NCI-H2107 (cell line): ENCODE results near the gene ZBTB7A.

ENCODE experiments used
- DNase-seq: peaks from one replicate; lab custom pipeline; 2025; lab: John Stamatoyannopoulos, UW

The ZBTB7A gene

DNA sequence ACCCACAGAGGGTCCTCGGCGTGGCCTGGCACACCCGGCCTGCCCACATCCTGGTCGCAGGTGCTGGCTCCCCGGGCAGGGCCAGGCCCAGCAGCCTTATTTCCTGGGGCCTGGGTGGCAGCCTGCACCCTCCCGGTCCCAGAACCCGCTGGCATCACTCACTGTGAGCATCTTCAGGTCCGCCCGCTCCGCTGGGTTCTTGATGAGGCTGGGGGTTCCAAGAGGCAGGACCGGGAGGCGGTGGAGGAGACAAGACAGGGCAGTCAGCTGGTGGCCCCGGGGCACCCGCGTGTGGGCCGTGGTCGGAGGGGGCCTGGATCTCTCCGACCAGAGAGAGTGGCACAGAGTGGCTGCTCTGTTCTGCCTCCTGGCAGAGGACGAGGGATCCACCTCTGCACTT is 27.6 kb upstream of the ZBTB7A start:
- no peak for DNase-seq

DNA sequence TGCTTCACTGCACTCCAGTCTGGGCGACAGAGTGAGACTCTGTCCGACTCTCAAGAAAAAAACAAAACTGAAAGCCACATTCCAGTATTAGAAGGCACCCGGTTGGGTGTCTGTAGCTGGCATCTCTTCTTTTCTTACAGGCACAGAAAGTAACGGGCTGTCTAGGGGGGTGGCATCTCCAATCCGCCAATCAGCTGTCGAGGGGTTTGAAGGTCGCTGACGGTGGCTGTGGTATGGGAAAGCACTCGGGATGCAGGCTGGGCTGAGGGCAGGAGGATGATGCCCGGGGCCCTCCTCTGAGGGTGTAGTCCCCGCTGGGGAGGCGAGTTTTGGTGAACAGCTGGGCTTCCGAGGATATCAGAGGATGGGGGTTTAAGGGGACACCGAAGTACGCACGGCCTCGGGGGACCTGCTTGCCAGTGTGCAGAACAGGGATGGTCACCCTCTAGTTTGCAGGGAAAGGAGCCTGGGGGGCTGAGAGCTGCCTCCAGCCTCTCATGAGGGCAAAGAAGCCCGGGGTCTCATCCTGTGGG is 27.0 kb upstream of the ZBTB7A start:
- DNase-seq = no peak

DNA sequence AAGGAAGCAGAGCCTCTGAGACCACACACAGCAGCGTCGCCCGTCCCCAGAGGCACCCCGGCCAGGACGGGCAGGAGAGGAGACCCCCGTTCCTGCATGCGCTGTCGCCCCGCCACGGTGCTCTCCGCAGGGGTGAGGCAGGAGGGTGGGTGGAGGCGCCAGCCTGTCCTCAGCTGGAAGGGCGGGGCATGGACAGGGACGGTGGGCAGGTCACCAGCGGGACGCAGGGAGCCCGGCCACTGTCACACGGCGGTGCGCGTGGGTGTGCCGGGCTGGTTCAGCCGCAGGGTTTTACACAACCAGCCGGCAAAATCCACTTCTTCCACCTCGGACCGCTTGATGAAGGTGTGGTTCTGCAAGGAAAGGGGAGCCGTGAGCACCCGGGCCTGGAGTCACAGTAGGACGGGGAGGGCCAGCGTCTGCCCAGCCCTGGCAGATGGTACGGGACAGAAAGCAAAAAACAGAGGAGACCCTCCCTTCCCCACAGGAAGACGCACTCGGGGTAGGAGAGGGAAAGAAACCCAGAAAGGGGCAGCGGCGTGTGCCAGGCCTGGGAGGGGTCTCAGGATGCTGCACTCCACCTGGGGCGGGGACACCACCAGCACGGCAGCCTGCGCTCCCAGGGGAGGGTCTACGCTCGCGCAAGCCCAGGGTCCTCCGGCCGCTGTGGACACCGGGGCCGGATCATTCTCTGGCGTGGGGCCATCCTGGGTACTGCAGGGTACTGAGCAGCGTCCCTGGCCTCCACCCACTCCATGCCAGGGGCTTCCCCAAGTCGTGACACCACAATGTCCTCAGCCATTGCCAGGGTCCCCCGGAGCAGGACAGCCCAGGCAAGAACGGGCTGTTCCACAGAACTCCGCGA is 23.9 kb upstream of the ZBTB7A start:
- DNase-seq = no peak

DNA sequence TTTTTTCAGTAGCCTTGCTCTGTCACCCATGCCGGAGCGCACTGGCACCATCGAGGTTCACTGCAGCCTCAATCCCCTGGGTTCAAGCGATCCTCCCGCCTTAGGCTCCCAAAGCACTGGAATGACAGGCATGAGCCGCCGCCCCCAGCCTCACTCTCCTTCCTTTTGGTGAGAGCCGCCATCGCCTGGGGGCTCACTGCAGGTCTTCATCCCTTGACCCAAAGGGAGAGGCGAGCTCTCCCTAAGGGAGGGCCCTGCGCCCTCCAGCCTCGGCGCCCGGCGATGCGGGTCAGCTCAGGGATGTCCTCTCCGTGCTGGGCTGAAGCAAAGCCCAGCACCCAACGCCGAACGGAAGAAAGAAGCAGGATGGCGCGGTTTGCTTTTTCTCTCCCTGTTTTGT is 23.2 kb upstream of the ZBTB7A start:
- no peak for DNase-seq

DNA sequence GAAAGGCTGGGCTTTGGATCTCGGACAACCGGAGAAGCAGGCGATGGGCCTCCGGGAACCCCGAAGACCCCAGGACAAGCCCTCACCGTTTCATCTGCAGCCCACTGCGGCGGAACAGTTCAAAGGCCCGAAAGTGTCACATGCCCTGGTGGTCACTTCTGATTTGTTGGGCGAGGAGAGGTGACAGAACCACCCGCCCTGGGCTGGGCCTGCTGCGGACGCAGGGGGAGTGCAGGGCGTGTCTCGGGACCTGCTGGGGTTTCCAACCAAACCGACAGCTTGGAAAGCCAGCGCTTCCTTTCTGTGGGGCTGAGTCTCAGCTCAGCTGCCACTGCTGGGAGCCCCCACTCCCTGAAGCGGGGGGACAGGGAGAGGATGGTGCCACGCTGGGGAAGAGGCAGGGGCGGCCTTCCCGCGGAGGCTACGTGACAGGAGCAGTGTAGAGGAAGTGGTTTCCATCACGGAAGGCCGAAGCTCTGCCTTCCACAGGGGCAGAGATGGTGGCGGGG is 22.8 kb upstream of the ZBTB7A start:
- no peak for DNase-seq

DNA sequence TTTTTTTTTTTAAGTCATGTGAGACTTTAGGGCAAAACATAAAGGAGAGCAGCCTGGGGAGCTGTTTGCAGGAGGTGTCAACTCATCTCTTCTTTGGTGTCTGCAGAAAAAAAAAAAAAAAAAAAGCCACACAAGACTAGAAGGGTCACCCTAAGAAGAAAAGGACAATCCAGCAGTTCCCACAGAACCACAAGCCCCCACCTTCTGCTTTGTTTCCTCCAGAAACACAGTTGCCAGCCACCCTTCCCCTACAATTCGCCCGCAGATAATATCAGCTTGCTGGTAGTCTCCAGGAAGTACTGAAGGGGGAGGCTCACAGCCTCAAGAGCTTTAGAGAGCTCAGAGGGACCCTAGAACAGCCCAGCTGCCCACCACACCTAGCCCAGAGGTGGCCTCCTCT is 22.3 kb upstream of the ZBTB7A start:
- no peak for DNase-seq

DNA sequence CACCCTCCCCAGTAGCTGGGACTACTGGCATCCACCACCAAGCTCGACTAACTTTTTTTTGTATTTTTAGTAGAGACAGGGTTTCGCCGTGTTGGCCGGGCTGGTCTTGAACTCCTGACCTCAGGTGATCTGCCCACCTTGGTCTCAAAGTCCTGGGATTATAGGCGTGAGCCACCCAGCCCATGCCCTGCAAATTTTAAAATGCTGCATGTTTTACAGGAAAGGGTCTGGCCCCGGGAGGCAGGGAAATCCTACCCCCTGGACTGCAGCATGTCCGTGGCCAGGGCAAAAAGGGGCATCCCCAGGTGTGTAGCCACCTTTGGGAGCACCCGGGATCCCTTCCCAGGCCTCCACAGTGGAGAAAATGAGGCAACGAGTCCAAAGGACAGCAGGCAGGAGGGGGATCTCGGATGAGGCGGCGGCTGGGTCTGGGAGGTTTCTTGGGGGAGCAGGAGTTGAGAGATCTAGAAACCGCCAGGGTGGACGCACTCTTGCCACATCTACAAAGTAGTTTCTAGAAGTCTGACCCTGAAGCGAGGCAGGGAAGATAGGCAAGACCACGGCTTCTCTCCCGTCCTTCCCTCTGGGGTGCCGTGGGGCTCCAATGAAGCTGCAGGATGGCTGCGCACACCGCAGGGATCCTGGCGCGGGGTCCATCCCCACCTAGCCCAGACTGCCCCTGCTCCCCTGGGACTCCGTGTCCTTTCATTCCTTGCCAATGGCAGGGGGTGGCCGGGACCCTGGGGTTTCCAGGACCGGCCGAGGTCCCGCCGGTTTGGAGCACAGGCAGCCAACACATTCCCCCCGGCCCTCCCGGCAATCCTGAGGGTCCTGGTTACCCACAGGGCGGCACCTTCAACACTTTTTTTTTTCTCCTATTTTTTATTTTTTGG is 21.3 kb upstream of the ZBTB7A start:
- DNase-seq = no peak

DNA sequence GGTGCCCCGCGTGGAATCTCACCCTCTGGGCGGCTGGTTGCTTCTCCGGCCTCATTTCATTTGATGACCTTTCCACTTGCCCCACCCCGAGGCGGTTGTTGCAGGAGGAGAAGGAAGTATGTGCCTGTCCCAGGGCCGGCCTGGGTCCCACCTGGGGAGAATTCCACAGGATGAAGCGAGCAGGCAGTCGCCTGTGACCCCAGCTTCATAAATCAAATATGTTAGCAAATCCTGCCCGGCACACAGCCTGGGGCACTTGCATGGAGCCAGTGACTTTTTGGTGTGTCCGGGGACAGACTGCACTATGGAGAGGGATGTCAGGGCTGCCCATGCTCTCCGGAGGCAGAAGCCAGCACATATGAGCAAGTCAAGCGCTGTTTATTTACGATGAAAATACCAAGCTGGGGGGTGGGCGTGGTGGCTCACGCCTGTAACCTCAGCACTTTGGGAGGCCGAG is 19.7 kb upstream of the ZBTB7A start:
- DNase-seq = no peak

DNA sequence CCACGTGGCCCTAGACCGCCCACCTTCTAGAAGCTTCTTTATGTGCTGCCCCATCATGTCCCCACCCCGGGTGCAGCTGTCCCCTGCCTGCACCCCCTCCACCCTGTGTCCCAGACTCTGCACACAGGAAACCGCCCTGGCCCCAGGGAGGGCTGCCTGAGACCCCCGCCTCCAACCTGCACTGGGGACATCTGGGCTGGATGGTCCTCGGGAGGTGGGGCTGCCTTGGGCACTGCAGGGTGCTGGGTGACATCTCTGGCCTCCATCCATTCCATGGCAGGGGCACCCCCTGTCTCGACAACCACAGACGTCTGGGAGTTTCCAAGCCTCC is 17.8 kb upstream of the ZBTB7A start:
- DNase-seq = no peak

DNA sequence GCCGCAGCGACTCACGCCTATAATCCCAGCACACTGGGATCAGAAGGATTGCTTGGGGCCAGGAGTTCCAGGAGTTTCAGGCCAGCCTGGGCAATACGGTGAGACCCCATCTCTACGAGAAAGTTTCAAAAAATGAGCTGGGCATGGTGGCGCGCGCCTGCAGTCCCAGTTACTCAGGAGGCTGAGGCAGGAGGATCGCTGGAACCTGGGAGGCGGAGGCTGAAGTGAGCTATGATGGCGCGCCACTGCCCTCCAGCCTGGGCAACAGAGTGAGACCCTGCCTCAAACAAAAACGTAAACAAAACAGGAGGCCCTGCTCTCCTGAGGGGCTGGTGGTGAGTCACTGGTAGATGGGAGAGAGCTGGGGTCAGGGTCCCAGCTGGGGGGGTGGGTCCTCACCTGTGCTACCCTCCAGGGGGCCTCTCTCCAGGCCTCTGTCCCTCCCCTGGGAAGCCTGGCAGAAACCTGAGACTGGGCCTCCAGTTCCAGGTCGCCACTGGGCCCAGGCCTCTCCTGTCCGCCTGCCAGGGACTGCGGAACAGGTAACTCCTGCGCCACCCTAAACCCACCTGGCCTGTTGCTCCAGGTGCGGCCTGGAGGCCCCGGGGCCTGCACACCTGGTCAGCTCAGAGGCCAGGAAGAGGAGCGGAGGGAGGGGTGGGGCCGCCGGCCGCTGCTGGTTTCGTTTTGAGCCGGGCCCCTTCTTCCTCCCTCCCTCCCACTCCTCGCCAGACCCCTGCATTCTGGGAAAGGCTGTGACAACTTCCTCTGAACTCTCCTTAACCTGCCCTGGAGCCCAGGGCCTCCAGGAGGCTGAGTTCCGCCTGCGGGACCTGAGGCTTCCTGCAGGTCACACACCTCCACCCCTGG is 17.2 kb upstream of the ZBTB7A start:
- no peak for DNase-seq

DNA sequence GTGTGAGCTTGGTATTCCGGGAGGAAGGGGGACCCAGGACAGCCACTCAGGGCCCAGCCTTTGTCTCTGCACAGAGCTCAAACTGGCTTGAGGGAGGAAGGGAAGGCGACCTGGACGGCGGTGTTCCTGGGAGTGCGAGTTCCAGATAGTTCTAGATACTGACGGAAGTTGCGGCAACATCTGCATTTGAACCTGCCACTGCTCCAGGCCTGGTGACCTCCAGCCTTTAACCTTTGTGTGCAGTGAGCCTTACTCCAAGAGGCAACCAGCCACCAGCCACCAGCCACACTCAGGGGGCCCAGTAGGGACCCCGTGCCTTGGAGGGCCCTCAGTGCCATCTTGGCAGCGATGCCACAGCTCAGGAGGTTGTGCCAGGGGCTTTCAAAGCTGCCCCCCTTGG is 15.5 kb upstream of the ZBTB7A start:
- DNase-seq = no peak

DNA sequence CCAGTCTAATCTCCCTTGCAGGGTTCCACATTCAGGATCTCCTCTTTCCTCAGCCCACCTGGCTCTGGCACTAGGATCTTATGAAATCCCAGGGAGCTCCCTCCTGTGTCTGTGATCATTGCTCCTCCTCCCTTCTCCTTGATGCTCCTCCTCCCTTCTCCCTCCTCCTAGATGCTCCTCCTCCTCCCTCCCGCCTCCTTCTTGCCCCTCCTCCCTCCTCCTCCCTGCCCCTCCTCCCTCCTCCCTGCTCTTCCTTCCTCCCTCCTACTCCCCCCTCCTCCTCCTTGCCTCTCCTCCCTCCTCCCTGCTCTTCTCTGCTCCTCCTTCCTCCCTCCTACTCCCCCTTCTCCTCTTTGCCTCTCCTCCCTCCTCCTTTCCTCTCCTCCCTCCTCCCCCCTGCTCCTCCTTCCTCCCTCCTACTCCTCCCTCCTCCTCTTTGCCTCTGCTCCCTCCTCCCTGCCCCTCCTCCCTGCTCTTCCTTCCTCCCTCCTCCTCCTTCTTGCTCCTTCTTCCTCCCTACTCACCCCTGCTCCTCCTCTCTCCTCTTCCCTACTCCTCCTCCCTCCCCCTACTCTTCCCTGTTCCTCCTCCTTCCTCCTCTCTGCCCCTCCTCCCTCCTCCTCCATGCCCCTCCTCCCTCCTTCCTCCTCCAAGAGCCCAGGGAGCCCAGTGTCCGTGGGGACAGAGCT is 14.9 kb upstream of the ZBTB7A start:
- no peak for DNase-seq

DNA sequence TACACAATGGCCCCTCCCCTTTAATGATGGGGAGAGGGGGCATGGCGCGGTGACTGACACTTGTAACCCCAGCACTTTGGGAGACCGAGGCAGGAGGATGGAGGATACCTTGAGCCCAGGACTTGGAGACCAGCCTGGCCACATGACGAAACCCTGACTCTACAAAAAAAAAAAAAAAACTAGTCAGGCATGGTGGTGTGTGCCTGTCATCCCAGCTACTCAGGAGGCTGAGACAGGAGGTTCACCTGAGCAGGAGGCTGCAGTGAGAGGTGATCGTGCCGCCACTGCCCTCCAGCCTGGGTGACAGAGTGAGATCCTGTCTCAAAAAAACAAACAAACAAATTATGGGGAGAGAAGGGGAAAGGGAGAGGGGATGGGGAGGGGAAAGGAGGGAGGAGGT is 13.8 kb upstream of the ZBTB7A start:
- DNase-seq = no peak

DNA sequence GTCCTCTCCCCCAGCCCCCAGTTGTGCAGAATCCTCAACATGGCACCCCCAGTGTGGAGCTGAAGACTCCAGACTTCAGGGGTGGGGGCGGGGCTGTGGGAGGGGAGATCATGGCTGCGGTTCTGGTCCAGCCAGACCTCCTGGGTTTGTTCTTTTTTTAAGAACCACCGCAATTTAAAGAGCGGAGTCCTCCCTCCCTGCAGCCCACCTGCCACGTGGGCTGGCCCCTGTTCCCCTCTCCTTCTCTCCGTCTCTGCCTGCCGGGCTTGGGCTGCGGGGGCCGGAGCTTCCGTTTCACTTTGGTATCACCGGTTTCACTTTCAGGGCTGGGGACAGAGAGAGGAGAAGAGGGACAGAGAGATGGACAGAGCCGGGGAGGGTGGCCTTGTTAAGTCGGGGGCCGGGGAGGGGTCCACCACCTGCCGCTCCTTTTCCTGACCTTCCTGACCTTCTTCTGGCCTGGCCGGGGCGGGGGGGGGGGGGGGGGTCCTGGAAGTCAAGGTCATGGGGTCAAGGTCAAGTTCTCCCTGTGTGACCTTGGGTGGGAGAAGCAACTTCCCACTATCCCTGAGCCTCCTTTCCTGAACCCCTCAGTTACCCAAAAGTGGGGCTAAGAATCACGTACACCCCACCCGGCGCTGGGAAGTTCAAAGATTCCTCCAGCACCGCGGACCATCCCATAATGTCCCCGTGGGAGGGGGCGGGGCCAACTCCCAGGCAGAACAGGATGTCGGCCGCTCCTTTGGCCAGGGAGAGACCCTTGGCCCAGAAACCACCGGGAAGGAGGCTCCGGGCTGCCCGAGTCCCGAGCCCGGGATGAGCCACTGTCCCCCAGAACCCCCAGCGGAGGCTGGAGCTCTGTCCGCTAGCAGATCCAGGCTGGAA is 11.3 kb upstream of the ZBTB7A start:
- no peak for DNase-seq

DNA sequence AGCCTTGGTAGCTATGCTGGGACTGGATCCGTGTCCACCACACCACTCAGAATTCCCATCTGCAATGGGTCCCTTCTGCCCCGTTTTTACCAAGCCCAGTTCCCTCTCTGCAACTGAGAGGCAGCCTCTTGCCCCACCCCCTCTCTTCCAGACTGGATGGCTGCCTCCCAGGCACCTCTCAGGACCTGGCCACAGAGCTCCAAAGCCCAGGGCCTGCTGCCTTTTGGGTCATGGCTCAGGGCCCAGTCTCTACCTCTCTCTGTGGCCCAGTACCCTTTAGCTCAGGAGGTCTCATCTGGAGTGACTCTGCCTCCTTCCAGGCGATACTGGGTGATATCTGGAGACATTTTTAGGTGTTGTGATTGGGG is 10.3 kb upstream of the ZBTB7A start:
- no peak for DNase-seq

DNA sequence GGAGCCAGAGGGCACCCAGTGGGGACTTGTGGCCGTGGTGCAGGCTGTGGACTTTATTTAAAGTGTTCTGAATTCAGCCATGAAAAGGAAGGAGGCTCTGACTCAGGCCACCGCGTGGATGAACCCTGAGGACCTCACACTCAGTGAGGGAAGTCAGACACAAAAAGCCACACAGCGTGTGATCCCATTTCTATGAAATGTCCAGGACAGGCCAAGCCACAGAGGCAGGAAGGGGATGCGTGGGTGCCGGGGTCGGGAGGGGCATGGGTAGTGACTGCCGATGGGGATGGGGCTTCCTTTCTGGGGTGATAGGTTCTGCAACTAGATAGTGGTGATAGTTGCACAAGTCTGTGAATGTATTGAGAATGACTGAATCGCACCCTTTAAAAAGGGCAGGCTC is 8.7 kb upstream of the ZBTB7A start:
- no peak for DNase-seq

DNA sequence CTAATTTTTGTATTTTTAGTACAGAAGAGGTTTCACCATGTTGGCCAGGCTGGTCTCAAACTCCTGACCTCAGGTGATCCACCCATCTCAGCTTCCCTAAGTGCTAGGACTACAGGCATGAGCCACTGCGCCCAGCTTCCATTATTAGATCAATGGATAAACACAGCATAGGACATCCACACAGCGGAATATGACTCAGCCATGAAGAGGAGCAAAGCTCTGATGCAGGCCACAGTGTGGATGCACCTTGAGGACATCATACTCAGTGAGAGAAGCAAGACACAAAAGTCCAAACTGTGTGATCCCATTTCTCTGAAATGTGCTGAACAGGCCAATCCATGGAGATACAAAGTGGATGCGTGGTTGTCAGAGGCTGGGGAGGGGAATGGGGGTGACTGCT is 4.9 kb upstream of the ZBTB7A start:
- no peak for DNase-seq

DNA sequence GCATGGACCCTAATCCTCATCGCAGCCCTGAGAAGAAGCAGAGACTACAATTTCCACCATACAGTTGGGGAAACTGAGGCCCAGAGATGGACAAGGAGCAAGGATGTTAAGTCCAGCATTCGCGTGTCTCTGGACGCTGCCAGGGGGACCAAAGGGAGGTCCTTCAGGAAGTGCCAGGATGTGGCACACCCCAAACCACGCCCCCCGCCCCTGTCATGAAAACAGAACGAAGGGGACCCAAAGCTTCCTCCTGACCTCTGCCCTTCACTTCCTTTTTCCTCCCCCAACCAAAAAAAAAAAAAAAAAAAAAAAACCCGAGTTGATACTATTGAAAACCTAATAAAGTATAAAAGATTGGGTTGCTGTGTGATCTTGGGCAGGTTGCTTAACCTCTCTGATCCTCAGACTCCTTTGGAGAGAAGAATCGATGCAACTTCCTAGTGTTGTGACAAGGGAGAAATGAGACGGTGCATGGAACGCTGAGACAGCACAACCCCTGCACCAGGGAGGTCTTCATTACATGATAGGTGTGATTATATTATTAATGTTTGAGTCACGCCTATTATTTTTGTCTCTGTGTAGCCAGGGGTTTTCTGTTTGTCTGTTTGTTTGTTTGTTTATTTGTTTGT is 2.7 kb upstream of the ZBTB7A start:
- DNase-seq = no peak

DNA sequence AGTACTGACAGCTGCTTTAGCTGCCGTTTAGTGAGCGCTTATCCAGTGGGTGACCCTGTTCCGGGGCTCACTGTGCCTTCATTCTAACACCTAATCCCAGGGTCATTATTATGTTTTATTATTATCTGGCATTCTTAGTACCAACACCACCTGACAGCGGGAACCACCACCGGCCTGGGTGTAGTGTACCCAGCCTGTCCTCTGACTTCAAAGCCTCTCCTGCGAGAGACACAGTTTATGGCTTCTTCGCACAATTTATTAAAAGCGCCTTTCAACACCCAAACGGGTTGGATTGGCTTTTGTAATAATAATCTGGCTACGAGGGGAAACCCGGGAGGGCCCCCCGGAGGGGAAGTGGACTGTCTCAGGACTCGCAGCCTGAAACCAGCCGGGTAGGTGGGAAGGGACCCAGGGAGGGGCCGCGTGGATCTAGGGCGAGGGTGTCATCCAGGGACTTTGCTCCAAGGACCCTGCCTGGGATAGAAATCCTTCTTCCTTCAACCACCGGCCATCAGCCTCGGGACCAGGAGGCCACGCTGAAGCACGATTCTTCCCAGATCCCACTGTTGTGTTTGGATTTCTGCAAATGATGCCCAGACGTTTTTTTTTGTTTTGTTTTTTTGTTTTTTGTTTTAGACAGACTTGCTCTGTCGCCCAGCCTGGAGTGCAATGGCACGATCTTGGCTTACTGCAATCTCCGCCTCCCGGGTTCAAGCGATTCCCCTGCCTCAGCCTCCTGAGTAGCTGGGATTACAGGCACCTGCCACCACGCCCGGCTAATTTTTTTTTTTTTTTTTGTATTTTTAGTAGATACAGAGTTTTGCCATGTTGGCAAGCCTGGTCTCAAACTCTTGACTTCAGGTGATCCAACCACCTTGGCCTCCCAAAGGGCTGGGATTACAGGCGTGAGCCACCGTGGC is 1.6 kb upstream of the ZBTB7A start:
- no peak for DNase-seq
